AG20443 (cell line): ENCODE data around the gene EPHA7.

Source experiments
- DNase-seq: peaks from one replicate; pipeline ENCODE4 v3.0.0; 2012; ENCODE audit warnings: low spot score, mixed read lengths

Gene EPHA7

GRCh38 chr6:93325761-93326160 is 93.6 kb downstream of the EPHA7 start:
- DNase-seq, result no peak

DNA sequence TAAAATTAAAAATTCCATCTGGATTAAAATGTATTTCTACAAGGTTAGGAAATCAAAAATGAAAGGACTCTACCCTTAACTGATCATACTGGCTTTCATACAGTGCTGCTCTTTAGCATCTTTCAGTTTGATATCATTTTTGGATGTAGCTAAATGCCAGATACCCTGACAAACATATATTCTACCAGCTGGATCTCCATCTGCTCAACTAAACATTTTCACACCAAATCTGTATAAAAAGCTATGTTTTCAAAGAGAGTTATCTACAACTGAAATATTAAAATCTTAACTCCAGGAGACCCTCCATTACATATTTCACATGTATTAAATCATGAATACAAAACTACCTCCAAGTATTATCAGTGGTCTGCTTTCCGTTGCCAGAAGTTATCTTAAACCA is 95.7 kb downstream of the EPHA7 start:
- no peak for DNase-seq

DNA sequence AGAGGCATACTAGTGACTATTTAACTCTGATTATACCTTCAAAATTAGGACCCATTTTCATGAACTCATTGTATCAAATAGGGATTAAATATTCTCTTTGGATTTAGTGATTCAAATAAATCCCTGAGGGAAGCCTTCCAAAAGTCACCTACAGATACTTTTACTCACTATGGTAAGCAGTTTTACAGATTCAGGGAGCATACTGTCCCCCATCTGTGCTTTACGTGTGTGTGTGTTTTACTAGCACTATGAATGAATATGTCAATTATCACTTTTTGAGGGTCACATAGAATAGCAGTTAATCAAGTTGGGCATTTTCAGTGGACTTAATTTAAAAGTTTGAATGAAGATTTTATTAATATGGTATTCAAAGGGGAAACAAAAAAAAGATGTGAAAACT is 96.7 kb downstream of the EPHA7 start:
- no peak for DNase-seq

DNA sequence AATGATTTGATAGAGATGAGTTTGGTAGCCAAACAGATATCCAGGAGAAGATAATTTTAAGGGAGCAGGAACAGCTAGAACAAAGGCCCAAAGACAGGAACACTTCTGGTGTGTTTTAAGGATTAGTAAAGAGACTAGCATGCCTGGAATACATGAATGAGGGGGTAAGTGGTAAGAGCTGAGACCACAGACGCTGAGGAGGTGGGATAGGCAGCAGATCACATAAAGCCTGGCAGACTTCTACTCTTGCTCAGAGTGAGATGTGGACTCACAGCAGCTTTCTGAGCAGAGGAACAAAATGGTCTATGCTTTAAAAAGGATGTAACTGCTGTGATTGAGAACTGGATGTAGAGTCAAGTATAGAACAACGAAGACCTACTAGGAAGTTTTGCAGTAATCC is 100.1 kb downstream of the EPHA7 start:
- no peak for DNase-seq

DNA sequence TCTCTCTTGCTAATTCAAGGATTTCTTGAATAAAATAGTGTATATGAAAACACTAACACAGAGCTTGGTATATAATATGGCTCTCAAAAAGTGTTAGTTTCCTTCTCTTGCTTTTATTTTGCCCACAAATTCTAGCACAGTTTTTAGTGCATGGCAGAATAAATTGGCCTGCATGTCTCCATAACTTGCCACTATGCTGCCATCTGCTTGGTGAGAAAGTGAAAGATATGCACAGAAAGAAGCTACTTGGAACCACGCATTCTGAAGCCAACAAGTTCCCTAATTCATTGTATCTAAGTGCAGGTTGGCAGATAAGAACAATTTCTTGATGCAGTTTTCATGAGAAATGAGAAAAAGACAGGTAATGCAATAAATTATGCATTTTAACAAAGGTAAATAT is 101.2 kb downstream of the EPHA7 start:
- DNase-seq, result no peak

DNA sequence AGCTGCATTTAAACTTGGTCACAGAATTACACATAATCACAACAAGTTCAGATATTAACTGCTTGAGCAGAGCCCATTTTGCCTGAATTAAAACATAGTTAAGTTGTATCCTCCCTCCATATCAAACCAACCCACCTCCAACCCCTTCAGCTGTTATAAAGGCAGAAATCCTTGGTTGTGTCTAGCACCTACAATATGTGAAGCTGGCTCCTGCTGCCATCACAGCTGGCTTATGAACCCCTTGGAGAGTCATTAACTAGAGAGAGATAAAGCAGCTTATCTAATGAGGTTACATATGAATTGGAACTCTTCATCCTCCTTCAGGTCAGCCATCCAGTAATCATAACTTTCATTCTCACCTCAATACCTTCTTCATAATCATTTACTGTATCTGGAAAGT is 101.8 kb downstream of the EPHA7 start:
- no peak for DNase-seq

DNA sequence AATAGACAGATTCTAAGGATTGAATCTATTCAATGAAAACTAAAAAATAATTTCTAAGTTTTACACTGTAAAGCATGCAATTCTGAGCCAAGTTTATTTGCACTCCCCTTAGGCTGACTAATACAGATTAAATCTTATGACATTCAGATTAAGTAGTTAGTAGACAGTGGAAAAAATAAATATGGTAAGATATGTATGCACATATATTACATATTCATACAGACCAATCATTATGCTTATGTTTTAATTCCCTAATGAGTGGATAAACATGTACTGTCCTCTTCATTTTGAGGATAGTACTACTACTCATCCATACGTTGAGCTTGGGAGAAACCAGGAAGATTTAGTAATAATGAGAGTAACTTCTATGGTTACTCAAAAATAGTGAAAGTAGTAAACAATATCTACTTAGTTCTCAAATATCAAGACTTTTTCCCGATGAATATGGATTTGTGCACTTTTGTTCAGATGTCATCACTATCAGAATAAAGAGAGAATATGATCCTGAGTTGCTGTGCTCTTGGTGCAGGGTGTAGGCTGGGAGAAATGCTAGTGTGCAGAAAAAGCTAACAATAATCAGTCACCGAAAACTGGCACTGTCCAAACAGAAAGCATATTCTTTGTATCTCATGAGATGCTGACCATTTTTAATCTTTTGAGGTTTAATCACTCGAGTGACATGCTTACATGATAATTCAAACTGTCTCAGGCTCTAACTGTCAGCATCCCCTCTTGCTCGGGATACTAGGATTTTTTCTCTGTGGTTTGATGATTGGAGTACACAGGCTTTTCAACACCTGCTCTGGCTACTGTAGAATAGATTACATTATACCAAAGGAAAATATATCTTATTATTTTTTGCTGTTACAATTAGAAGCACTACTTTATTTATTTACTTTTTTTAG is 111.6 kb downstream of the EPHA7 start:
- DNase-seq, result no peak

GRCh38 chr6:93305088-93305487 is 114.3 kb downstream of the EPHA7 start:
- no peak for DNase-seq

DNA sequence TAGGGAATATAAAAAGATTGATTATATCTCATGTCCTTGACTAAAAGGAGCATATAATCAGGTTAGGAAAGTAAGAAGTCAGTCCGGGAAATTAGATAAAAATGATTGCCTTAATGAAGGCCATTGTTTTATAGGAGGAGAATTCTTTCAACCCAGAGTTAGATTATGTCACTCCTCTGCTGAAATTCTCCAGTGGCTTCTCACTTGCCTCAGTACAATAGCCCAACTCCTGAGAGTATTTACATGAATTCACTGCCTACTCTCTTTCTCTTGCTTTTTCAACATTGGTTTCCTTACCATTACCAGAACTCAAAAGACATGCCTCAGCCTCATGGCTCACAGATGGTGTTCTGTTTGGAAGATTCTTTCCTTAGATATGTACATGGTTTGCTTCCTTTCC is 114.9 kb downstream of the EPHA7 start:
- no peak for DNase-seq

- no peak for DNase-seq
Observed at GRCh38 chr6:93300661-93301060, 118.7 kb downstream of the EPHA7 start.

DNA sequence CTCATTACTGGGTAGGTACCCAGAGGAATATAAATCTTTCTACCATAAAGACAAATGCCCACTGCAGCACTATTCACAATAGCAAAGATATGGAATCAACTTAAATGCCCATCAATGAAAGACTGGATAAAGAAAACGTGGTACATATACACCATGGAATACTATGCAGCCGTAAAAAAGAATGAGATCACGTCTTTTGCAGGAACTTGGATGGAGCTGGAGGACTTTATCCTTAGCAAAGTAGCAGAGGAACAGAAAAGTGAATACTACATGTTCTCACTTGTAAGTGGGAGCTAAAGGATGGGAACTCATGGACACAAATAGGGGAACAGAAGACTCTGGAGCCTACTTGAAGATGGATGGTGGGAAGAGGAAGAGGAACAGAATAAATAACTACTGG is 119.7 kb downstream of the EPHA7 start:
- DNase-seq, result no peak

DNA sequence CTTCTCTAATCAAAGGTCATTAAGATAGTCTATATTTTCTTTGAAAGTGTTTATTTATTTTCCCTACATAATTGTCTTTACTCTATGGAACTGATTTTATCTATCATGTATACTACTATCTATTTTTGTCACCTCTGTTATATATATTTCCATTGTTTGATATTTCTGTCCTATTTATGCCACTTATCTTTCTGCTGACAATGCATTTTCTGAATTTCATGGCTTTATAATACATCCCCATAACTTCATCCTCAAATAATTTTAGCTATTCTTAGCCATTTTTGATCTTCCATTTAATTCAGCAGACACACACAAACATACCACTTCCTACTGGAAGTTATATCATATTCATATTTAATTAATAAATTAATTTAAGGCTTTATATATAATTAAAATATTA is 123.7 kb downstream of the EPHA7 start:
- no peak for DNase-seq

DNA sequence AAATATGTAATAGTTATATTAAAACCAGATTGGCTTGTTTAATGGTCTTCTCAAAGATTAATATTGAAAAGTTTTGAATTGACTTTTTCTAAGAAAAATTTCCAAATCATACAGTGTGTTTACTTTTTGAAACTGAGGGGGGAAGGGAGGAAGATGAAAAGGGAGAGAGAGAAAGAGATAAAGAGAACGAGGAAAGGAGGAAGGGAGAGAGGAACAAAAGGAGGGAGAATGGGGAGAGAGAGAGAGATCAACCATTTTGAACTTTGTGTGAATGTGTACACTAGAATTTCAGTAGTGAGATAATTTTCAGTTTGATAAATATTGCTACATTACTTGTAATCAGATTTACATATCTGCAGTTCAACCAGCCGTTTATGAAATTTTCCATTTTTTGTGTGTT is 124.5 kb downstream of the EPHA7 start:
- no peak for DNase-seq

GRCh38 chr6:93293872-93294271 is 125.5 kb downstream of the EPHA7 start:
- DNase-seq, result no peak

DNA sequence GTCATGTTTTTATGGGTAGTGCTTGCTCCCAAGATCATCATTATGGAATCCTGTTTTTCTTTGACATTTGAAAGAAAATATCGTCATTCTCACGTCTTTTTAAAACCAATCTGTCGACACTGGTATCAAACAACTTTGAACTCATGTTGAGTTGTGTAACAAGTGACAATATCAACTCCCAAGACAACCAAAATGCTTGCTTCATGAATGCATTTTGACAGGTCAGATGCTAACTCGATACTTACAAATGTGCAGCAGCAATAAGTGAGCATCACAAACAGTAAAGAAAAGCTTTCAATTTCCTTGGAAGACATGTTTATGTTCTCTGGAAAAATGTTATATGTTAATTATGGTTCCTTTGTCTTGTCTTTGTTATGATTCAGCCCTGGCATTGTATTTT is 125.9 kb downstream of the EPHA7 start:
- DNase-seq, result no peak

DNA sequence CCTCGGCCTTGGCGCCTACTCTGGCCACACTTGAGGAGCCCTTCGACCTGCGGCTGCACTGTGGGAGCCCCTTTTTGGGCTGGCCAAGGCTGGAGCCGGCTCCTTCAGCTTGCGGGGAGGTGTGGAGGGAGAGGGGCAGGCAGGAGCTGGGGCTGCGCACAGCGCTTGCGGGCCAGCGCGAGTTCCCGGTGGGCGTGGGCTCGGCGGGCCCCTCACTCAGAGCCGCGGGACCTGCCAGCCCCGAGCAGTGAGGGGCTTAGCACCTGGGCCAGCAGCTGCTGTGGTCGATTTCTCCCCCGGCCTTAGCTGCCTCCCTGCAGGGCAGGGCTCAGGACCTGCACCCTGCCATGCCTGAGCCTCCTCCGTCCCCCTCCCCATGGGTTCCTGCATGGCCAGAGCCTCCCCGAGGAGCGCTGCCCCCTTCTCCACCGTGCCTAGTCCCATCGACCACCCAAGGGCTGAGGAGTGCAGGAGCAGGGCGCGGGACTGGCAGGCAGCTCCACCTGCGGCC is 136.8 kb downstream of the EPHA7 start:
- DNase-seq, result no peak

DNA sequence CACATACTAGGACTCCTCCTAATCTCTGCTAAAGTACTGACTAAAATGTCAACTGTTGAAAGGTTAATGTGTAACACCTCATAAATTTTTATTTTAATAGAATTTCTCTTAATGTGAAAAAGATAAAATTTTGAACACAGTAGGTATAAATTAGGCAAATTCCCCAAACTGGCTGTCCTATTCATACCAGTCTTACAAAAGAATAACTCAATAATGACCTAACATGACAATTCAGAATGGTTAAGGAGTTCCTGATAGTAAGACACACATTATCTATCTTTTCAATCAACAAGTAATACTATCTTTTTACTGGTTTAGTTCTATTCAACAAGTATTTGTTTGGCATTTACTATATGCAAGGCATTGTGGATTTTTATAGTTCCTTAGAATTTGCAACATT is 141.1 kb downstream of the EPHA7 start:
- no peak for DNase-seq

GRCh38 chr6:93272896-93273295 is 146.5 kb downstream of the EPHA7 start:
- no peak for DNase-seq

- no peak for DNase-seq
Observed at GRCh38 chr6:93272211-93272610, 147.1 kb downstream of the EPHA7 start.

DNA sequence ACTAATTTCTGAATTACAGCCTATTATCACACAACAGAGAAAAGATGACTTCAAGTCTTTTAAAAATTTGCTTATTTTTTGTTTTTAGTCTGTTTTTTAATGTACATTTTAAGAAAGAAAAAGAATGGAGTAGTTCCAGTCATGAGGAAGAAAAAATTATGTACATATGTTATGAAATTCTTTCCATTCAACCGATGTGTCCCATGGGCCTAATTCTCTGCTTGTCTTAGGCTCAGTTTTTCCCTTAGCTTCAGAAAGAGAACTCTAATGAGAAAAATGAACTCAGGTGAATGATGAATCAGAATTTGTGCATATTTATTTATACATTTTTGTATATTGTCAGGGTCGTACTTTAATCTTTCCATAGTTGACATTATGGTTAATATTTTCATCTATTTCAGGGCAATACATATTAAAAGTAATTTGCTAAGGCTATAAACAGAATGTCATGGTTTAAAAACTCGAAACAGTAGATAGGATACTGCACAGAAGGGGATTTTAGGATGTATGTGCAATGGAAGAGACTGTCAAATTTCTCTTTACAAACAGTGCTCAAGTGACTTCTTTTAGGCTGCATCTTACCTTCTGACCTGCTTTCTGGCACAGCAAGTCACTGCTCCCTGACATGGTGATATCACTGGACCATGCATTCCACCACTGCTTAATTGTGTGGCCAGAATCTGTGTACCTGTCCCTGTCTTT is 153.1 kb downstream of the EPHA7 start:
- DNase-seq, result no peak

- no peak for DNase-seq
Observed at GRCh38 chr6:93260881-93261280, 158.5 kb downstream of the EPHA7 start.

DNA sequence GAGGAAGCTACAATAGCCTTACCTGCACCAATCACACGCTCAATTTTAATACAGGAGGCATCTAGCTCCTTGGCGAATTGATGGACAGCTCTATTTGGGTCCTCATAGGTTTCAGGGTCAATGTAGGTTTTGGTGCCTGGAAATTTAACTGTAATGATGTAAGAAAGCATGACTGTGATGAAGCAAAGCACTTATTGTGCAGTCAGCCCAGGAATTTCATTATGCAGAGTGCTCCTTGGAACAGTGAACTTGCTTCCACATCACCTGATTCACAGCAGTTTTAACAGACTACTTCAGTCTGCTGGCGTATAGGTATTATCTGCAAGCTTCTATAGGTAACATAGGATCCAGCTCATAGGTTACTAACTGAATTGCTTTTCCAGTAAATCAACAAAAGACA is 160.0 kb downstream of the EPHA7 start:
- no peak for DNase-seq

- no peak for DNase-seq
Observed at GRCh38 chr6:93252930-93253329, 166.4 kb downstream of the EPHA7 start.
